Activated CD4-positive, CD25-positive, alpha-beta regulatory T cell treated with anti-CD3 and anti-CD28 coated beads, Interleukin-2, amount 50 U/mL, for 16 hours (primary cell): ENCODE measurements around the gene ZNF584.
"Not testable (repeated sequence)": the region's sequence is repeated elsewhere in the genome, so short reads cannot be mapped to it uniquely, and the experiment has no call there.

ENCODE experiments used
- DNase-seq: peaks from one replicate; pipeline ENCODE4 v3.0.0-alpha.2; 2020; ENCODE audit warnings: low read depth, low spot score

ZNF584 gene

DNA sequence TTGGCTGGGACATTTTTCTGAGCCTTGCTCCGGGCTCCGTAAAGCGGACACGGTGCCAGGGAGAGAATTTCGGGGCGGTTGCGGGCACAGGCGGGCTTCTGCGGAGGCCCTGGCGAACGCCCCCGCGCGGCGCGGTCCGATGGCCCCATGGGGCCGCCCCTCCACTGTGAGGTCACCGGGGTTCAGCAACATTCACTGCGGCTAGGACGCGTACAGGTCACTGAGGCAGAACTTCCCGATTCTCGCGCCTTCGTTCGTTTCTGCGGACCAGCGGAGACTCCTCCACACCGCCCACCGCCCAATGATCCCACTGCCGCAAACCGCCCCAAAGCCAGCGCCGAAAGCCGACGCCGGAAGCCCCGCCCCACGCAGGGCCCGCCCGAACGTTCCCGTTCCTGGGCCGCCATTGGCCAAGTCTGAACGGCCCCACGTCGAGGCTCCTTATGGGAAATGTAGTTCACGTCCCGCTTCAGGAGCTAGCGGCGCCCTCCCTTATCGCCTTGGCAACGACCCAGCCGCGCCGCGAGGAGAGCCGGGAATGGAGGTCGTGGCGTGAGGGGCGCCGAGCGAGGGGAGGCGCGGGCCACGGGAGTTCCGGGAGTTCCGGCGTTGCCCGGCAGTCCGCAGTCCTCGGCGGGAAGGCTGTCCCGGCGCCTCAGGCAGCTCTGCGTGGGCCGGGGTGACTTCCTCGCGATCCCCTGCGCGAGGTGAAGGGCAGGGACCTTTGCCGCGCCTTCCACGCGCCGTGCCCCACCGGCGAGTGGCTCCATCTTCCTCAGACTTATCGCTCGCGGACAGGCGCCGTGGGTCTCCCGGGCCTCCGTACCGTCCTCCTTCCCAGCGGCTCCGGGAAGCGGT is at the start of gene ZNF584:
TSS of gene ZNF584 (plus strand) at position 498 of the 858 bp plus-strand sequence. CDS start 499 bp downstream, outside the sequence.
- DNase-seq: peak; percentile 89

GRCh38 chr19:58361900-58362271 is 46.6 kb upstream of the ZNF584 start:
- no peak for DNase-seq

- DNase-seq: peak; percentile 89
These were observed 46.0 kb upstream of the ZNF584 start, which contains the start of gene ZNF497 for GRCh38 chr19:58362272-58362994. Gene ZNF497, minus strand, starts transcription at chr19:58362751. Its CDS starts 5,116 bp downstream, at chr19:58357635.

- no peak for DNase-seq
These were observed 44.3 kb upstream of the ZNF584 start for GRCh38 chr19:58364146-58364545.

- no peak for DNase-seq
These were observed 41.6 kb upstream of the ZNF584 start for GRCh38 chr19:58366585-58367430.

DNA sequence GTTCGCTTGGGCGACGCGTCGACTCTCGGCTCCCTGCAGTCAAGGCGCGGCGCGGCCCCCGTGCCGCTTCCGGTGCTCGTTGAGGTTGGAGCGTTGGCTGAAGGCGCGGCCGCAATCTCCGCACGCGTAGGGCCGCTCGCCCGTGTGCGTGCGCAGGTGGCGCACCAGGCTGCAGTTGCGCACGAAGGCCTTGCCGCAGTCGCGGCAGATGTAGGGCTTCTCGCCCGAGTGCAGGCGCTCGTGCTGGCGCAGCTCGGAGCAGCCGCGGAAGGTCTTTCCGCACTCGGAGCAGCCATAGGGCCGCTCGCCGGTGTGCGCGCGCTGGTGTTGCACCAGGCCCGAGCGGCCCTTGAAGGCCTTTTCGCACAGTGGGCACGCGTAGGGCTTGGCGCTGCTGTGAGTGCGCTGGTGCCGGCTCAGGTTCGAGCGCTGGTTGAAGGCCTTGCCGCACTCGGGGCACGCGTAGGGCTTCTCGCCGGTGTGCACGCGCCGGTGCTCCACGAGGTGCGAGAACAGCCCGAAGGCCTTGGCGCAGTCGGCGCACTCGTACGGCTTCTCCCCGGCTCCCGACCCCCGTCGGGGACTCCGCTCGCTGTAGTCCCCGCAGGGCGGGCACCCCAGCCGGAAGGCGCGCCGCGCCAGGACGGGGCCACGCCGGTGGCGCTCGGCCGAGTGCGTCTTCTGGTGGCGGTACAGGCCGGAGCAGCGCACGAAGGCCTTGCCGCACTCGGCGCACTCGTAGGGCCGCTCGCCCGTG is 40.6 kb upstream of the ZNF584 start:
- no peak for DNase-seq

GRCh38 chr19:58368561-58369360 is 39.7 kb upstream of the ZNF584 start:
- DNase-seq: no peak

GRCh38 chr19:58372311-58373133 is 35.9 kb upstream of the ZNF584 start:
- DNase-seq: no peak

- no peak for DNase-seq
These were observed 34.2 kb upstream of the ZNF584 start for GRCh38 chr19:58374200-58374599.

- DNase-seq: not testable (repeated sequence)
These were observed 31.7 kb upstream of the ZNF584 start for GRCh38 chr19:58376724-58377123.

GRCh38 chr19:58379246-58379645 is 29.2 kb upstream of the ZNF584 start:
- no peak for DNase-seq

- DNase-seq: no peak
These were observed 28.3 kb upstream of the ZNF584 start for GRCh38 chr19:58380037-58380661.

DNA sequence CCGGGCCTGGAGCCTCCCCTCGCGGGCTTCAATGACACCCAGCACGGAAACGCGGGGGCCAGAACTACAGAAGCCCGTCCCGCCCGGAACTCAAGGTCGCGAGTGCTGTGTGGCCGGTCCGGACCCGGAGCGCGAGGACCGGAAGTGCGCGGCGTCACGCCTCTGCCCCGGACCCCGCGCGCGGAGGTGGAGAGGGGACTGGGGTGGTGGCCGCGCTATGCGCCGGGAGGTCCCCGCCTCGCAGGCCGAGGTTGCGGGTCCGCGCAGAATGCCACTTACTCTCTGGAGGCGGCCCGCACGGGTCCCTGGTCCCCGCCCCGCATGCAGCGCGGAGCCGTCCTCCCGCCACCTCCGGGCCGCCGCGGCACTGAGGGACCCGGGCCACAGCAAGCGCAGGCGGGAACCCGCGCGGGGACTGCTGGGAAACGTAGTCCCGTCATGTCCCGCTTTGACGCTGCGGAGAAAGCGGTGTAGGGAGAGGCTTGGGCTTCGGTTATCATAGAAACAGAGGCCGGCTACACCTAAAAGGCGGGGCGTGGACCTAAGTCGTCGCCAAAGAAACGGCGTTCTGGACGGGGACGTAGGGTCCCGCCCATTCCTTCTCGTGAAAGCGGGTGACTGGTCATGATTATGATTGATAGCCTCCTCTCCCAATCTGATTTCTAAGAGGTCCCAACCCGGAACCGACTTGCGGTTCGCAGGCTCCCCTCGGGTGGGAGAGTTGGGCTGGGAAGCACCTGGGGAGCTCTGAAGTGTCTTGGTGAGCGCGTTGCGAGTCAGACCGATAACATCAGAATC is 27.6 kb upstream of the ZNF584 start, which contains the start of gene ZNF837:
TSS of gene ZNF837 (minus strand) at position 369 of the 798 bp plus-strand sequence. CDS start 11,698 bp downstream, outside the sequence.
- peak; percentile 97 for DNase-seq

GRCh38 chr19:58381460-58382212 is 26.8 kb upstream of the ZNF584 start:
- no peak for DNase-seq

DNA sequence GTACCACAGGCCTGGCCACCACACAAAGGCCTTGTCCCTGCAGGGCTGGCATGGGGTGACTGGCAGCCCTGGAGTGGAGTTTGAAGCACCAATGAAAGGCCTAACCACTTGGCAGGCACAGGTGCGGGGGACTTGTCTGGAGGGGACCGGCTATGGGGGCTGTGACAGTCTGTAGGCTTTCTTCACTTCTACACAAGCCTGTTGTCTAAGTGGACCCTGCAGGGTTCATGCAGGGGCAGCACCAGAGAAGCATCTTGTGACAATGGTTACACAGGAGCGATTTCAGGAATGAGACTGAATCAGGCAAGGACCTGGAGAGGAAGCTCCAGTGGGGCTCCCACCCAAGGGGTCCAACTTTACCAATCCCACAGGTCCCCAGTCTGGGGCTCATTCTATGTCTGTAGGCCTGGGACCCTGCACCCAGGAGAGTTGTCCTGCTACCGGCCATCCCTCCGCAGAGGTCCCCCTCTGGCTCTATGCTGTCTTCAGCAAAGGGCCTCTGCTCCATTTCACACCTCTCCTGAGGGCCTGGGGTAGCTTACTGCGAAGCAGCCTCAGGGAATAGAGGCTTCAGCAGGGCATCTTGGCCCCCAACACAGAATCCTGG is 25.3 kb upstream of the ZNF584 start:
- DNase-seq: no peak

DNA sequence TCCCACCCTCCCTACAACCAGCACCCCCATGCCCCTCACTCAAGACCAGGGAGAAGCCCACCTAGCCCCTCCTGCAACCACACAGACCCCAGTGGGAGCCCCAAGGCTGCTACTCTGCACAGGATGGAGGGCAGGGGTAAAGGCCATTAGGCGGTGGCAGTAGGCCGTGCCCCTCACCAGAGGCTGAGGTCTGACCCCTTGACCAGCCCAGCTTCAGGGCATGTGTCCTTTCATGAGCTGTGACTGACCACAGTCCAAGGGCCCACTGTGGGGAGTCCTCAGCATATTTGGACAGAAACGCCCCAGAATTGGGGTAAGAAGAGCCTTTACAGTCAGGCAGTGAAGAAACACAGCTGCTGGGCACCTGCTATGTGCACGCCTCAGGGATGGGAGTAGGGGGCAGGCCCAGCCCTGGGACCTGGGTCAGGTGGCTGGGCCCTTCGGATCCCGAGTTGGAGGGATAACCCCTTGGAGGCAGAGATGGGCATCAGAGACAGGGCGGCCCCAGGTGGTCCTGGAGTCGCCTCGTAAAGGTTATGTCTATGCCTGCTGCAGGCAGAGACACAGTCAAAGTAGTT is 23.0 kb upstream of the ZNF584 start:
- no peak for DNase-seq
